IgD-negative memory B cell (primary cell): ENCODE results near the gene APOC3. TPM values are rescaled to one million over a fixed set of nuclear protein-coding genes. Genes with fewer than 3 reads are reported as not detected.

Source experiments
- H3K27ac Mint-ChIP-seq, 3 donors: one replicate each; pipeline ENCODE4 v1.8.0; 2020 to 2022; ENCODE audit warnings: mild to moderate bottlenecking in 3 of 3, mixed read lengths in 3 of 3, moderate library complexity in 1 of 3
- H3K27me3 Mint-ChIP-seq: one replicate; pipeline ENCODE4 v1.8.0; 2021; ENCODE audit warnings: mixed read lengths
- H3K36me3 Mint-ChIP-seq: one replicate; pipeline ENCODE4 v1.8.0; 2020; ENCODE audit warnings: mild to moderate bottlenecking, mixed read lengths
- H3K4me1 Mint-ChIP-seq, 3 donors: one replicate each; pipeline ENCODE4 v1.8.0; 2020 to 2022; ENCODE audit warnings: mixed read lengths in 3 of 3, mild to moderate bottlenecking in 1 of 3
- H3K4me3 Mint-ChIP-seq, 4 donors: one replicate each; pipeline ENCODE4 v1.8.0; 2020 to 2022; ENCODE audit warnings: mild to moderate bottlenecking in 4 of 4, mixed read lengths in 4 of 4, moderate library complexity in 3 of 4
- H3K9me3 Mint-ChIP-seq, 3 donors: one replicate each; pipeline ENCODE4 v1.8.0; 2020 to 2021; ENCODE audit warnings: mixed read lengths in 3 of 3, mild to moderate bottlenecking in 1 of 3
- polyA plus RNA-seq: library from polyadenylated mRNA; unstranded; fragments of 300-500 nt; fragmentation: Illumina TruSeq; gene quantifications from one replicate; pipeline ENCODE4 v1.2.3, GENCODE V29; 2021

APOC3 gene
- polyA plus RNA-seq, 1 donor from 2014 or later: not detected

DNA sequence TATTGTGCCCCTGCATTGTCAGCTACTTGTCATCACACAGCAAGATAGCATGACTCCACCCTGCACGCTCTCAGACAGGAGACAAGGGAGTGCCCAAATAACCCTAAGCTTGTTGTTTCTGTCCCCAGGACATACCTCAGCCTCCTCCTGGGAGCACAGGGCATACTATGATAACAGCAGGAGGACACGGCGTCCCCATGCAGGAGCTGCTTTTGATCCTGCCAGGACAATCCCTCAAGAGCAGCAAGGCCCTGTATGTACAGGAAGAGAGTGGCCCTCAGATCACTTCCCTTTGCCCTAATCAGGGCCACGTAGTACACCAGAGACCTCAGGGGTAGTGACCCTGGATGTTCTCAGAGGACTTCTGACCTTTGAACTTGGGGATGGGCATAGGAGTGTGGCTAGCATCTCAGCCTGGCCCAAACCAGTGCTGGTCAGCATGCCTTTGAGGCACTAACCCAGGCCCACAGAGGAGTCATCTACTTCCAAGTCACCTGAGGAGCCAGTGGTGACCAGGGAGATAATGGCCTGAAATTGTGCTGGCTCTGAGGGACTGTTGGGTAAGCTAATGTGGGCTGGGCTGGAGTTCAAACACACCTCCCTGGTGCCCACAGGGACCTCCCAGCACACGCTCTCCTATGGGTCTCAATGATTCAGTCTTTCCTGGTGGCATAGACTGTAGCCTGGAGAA lies 15.8 kb upstream of the APOC3 start:
- Mint-ChIP-seq H3K4me1 (no peaks in the 10 kb centered on the region), H3K27ac (peak overlapping the region in 1 of 3 donors; percentile 35), H3K4me3 (no peak overlapping the region), H3K36me3 (no peaks in the 10 kb centered on the region), H3K27me3 (peaks cover 2% of the 10 kb centered on the region), H3K9me3 (peaks cover 0 to 3% (median 0%) of the 10 kb centered on the region in 3 donors)

DNA sequence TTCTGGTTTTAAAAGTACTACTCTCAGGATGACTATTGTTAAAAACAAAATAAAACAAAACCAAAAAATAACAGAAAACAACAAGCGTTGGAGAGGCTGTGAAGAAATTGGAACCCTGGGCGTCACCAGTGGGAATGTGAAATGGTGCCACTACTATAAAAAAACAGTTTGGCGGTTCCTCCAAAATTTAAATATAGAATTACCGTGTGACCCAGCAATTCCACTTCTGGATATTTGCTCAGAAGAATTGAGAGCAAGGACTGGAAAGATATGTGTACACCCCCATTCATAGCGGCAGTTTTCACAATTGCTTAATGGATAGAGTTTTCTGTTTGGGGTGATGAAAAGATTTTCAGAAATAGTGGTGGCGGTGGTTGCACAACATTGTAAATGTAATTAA lies 15.2 kb upstream of the APOC3 start:
- Mint-ChIP-seq H3K4me3 (no peak overlapping the region), H3K27me3 (peaks cover 2% of the 10 kb centered on the region), H3K27ac (no peak overlapping the region), H3K4me1 (no peaks in the 10 kb centered on the region), H3K36me3 (no peaks in the 10 kb centered on the region), H3K9me3 (peaks cover 0 to 3% (median 0%) of the 10 kb centered on the region in 3 donors)

DNA sequence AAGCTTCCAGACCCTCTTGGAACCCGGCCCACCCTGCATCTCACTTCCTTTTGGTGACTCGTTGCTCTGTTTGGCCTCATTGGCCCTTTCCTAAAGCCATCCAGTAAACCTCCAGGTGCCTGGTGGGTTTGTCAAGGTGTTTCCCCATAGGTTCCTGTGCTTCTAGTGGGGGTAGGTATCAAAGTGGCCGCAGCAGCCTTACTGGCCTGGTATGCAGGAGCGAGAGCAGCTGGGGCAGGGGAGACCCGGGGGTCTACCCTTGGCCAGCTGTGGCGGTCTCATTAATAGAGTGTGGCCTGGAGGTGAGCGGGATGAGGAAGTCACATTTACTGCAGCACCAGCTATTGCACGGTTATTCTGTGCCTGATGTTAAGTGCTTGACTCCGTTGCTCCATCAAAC lies 10.7 kb upstream of the APOC3 start:
- Mint-ChIP-seq H3K4me1 (no peaks in the 10 kb centered on the region), H3K36me3 (no peaks in the 10 kb centered on the region), H3K27ac (no peak overlapping the region), H3K4me3 (no peak overlapping the region), H3K27me3 (no peaks in the 10 kb centered on the region), H3K9me3 (no peaks in the 10 kb centered on the region)

DNA sequence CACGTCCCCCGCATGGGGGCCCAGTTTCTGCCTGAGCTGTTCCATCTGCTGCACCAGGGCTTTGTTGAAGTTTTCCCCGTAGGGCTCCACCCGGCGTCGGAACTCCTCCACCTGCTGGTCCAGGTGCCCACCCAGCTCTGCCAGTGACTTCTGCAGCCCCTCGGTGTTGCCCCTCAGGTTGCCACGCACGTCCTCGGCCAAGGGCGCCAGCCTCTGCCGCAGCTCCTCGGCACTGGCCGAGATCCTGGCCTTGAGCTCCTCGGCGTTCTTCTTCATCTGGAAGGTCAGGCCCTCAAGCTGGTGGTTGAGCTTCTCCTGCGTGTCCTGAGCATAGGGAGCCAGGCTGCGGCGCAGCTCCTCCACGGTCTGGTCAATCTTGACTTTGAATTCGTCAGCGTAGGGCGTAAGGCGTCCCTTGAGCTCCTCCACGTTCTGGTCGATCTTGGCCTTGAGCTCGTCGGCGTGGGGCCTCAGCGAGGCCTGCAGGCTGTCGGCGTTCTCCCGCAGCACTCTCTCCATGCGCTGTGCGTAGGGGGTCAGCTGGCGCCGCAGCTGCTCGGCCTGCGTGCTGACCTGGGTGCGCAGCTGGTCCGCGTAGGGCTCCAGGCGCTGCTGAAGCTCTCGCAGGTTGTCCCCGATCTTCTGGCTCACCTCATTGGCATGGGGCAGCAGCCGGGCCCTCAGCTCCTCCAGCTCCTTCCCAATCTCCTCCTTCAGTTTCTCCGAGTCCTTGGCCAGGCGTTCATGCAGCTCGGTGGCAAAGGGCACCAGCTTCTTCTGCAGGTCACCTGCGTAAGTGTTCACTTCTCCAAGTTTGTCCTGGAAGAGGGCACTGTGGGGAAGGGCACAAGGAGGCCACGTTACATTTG lies 8.4 kb upstream of the APOC3 start:
- H3K4me1 Mint-ChIP-seq: no peaks in the 10 kb centered on the region
- no peaks in the 10 kb centered on the region for H3K36me3 Mint-ChIP-seq
- no peaks in the 10 kb centered on the region for H3K9me3 Mint-ChIP-seq
- H3K27me3 Mint-ChIP-seq: no peaks in the 10 kb centered on the region
- H3K4me3 Mint-ChIP-seq: no peak overlapping the region
- no peak overlapping the region for H3K27ac Mint-ChIP-seq

DNA sequence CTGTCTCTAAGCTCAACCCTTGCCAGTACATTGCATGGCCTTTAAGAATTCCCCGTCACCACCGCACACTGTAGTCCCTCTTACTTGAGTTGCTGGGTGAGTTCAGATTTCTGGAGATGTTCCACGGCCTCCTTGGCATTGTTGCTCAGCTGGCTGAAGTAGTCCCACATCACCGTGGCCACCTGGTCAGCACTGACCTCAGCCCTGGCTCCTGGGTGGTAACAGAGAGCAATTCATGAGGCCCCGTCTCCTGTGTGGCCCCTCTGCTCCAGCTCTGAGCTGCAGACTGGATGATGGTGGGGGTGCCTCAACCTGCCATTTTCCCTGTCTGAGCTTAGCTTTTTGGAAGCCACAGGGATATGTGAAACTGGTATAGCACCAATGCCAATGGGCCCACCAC lies 7.1 kb upstream of the APOC3 start:
- H3K27me3 Mint-ChIP-seq: peaks cover under 1% of the 10 kb centered on the region
- H3K36me3 Mint-ChIP-seq: no peaks in the 10 kb centered on the region
- no peak overlapping the region for H3K4me3 Mint-ChIP-seq
- H3K9me3 Mint-ChIP-seq: no peaks in the 10 kb centered on the region
- H3K27ac Mint-ChIP-seq: no peak overlapping the region
- no peaks in the 10 kb centered on the region for H3K4me1 Mint-ChIP-seq

DNA sequence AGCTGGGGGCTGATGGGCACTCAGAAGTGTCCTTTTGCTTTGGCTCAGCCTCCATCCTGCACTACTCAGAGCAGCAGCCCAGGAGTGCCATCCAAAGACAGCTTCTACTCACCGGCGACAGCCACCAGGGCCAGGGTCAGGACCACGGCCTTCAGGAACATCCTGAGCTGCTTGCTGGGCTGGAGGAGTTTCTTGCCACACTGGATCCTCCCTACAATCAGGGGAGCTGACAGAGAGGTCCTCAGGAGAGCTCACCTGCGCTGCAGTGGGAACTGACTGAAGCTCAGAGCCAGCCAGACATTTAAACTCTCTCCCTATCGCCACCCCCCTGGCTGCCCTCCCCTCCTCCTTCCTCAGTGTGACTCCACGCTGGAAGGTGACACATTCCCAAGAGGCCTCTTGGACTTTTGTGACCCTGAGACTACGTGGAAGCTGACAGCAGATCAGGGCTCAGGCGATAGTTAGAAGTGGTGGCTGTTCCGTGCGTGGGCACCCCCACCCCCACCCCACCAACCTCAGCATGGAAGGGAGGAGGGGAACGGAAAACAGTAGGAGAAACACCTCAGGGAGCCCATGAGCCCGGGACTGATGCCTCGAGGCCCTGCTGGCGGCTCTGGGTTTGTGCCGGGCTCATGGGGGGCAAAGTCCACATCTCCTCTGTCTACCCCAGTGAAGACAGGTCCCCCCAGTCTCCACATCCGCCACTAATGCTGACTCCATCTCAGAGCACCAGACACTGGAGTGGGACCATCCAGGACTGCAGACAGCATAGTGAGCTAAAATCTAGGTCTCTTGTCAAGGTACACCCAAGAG lies 6.5 kb upstream of the APOC3 start, which contains the start of gene APOA4:
Gene APOA4, minus strand, starts transcription at position 274 of the 813 bp plus-strand sequence. Its CDS starts 113 bp downstream, at position 161.
- peaks cover 2% of the 10 kb centered on the region for H3K27me3 Mint-ChIP-seq
- H3K4me3 Mint-ChIP-seq: no peak within 1 kb of the TSS
- no peaks in the 10 kb centered on the region for H3K9me3 Mint-ChIP-seq
- H3K36me3 Mint-ChIP-seq: no peaks in the 10 kb centered on the region
- no peak within 1 kb of the TSS for H3K27ac Mint-ChIP-seq
- no peaks in the 10 kb centered on the region for H3K4me1 Mint-ChIP-seq

DNA sequence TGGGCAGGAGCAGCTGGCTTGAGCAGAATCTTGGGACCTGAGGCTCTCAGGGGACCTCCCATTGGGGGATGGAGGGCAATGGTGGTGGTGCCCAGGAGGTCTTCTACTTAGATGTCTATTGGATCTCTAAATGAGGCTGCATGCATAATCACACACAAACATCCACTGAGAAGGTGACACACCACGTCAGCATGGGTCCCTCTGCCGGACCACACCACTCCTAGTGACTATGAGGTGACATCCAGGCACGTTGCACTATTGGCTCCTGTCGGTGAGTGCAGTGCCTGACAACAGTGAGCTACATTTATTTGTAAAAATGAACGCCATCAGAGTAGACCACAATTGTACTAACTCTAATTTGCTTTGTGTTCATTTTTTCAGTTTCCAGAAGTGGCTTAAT lies 4.3 kb upstream of the APOC3 start:
- H3K27me3 Mint-ChIP-seq: peaks cover 2% of the 10 kb centered on the region
- no peak overlapping the region for H3K4me3 Mint-ChIP-seq
- no peaks in the 10 kb centered on the region for H3K9me3 Mint-ChIP-seq
- no peak overlapping the region for H3K27ac Mint-ChIP-seq
- no peaks in the 10 kb centered on the region for H3K36me3 Mint-ChIP-seq
- no peaks in the 10 kb centered on the region for H3K4me1 Mint-ChIP-seq

DNA sequence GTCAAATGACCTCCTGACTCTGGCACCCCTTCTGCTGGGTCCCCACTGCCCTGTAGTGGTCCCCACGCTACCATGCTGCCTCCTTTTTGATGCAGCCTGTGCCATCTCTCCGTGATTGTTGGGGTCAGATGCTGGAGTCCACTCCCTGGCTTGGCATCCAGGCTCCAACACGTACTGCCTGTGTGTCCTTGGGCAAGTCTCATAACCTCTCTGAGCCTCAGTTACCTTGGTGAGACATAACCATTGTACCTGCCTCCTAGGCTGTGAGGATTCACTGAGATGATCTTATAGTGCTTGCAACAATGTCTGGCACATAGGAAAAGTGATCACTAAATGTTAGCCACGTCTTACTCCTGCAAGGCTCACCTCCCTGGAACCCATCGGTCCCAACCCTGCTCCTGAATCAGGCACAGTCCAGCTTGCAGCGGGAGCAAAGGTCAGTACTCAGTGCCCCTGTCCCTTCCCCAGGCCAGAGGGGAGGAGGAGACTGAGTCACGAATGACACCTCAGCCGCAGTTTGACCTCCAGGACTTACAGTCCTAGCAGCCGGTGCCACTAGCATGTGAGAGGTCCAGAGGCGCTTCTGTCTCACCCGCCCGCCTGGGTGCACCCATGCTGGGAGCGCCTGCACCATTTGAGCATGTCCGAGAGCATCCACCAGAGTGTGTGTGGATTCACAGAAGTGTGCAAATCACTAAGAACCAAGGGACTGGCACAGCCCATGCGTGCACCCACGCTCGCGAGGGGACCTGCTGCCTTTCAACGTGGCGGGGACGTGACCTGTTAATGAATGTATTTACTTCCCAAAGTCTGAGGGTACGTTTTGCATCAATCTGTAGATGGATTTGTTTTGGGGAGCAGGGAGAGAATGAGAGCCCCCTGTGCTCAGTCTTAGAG lies 3.6 kb upstream of the APOC3 start:
- H3K27me3 Mint-ChIP-seq: peaks cover 2% of the 10 kb centered on the region
- no peaks in the 10 kb centered on the region for H3K36me3 Mint-ChIP-seq
- H3K4me3 Mint-ChIP-seq: no peak overlapping the region
- no peaks in the 10 kb centered on the region for H3K4me1 Mint-ChIP-seq
- H3K27ac Mint-ChIP-seq: no peak overlapping the region
- no peaks in the 10 kb centered on the region for H3K9me3 Mint-ChIP-seq

DNA sequence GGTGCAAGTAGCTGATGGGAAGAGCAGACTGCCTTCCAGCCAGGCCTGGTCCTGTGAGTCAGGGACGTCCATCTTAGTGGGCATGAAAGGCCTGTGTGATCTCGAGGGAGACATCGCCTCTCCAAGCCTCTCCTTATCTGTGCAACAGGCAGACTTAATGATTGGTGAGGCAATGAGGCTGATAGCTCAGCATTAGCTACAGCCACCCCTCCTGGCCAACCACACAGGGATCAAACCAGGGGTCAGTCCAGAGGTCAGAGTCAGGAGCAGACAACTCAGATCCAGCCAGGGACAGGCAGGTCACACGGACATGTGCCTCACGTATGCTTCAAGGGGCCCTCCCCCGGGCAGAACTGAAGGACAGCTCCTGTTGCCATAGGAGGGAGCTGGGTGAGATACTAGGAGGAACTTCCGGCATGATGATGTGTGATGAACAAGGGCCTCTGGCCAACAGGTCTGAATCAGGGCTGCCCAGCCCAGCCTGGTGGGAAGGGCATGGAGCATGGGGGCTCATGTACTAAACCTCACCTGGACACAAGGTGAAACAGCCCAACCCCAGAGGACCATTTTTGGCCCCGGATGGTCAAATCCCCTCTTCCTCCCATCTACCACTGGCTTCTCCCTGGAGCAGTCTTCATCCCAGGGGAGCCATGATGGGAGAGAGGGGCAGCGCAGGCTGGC lies 2.8 kb upstream of the APOC3 start:
- no peak overlapping the region for H3K27ac Mint-ChIP-seq
- peaks cover 2% of the 10 kb centered on the region for H3K27me3 Mint-ChIP-seq
- H3K4me1 Mint-ChIP-seq: no peaks in the 10 kb centered on the region
- no peak overlapping the region for H3K4me3 Mint-ChIP-seq
- H3K36me3 Mint-ChIP-seq: no peaks in the 10 kb centered on the region
- no peaks in the 10 kb centered on the region for H3K9me3 Mint-ChIP-seq

DNA sequence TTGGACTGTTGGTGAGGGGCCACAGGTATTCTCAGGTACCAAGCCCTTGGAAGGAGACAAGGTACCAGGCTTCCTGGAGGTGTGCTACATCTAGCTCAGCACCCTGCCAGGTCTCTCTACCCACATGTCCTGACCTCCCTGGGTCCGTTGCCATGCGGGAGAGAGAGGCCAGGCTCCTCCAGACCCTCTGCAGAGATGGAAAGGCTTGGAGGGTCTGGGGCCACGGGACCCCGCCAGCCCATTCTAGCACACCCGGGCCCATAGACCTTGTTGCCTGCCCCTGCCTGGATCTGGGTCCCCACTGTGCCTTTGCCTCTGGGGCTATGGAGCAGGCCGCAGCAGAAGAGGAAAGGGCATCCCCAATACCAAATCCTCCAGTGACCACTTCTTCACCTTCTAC lies 2.2 kb upstream of the APOC3 start:
- H3K4me3 Mint-ChIP-seq: no peak overlapping the region
- H3K27ac Mint-ChIP-seq: no peak overlapping the region
- H3K4me1 Mint-ChIP-seq: no peaks in the 10 kb centered on the region
- H3K9me3 Mint-ChIP-seq: no peaks in the 10 kb centered on the region
- no peaks in the 10 kb centered on the region for H3K36me3 Mint-ChIP-seq
- H3K27me3 Mint-ChIP-seq: peaks cover 4% of the 10 kb centered on the region

DNA sequence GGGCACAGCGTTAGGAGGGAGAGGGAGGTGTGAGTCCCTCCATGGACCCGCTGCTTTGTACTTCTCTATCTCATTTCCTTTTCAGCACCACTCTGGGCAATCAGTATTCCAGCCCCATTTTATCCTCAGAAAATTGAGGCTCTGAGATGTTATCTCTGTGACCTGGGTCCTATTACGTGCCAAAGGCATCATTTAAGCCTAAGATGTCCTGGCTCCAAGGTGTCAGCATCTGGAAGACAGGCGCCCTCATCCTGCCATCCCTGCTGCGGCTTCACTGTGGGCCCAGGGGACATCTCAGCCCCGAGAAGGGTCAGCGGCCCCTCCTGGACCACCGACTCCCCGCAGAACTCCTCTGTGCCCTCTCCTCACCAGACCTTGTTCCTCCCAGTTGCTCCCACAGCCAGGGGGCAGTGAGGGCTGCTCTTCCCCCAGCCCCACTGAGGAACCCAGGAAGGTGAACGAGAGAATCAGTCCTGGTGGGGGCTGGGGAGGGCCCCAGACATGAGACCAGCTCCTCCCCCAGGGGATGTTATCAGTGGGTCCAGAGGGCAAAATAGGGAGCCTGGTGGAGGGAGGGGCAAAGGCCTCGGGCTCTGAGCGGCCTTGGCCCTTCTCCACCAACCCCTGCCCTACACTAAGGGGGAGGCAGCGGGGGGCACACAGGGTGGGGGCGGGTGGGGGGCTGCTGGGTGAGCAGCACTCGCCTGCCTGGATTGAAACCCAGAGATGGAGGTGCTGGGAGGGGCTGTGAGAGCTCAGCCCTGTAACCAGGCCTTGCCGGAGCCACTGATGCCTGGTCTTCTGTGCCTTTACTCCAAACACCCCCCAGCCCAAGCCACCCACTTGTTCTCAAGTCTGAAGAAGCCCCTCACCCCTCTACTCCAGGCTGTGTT lies 829 bp upstream of the APOC3 start:
- no peaks in the 10 kb centered on the region for H3K36me3 Mint-ChIP-seq

DNA sequence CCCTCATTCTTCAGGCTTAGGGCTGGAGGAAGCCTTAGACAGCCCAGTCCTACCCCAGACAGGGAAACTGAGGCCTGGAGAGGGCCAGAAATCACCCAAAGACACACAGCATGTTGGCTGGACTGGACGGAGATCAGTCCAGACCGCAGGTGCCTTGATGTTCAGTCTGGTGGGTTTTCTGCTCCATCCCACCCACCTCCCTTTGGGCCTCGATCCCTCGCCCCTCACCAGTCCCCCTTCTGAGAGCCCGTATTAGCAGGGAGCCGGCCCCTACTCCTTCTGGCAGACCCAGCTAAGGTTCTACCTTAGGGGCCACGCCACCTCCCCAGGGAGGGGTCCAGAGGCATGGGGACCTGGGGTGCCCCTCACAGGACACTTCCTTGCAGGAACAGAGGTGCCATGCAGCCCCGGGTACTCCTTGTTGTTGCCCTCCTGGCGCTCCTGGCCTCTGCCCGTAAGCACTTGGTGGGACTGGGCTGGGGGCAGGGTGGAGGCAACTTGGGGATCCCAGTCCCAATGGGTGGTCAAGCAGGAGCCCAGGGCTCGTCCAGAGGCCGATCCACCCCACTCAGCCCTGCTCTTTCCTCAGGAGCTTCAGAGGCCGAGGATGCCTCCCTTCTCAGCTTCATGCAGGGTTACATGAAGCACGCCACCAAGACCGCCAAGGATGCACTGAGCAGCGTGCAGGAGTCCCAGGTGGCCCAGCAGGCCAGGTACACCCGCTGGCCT lies 641 bp downstream of the APOC3 start:
- Mint-ChIP-seq H3K36me3 (no peaks in the 10 kb centered on the region), H3K9me3 (no peaks in the 10 kb centered on the region), H3K4me1 (peaks cover 4 to 6% (median 5%) of the 10 kb centered on the region in 3 donors), H3K27me3 (peaks cover 4% of the 10 kb centered on the region), H3K4me3 (no peak overlapping the region), H3K27ac (no peak overlapping the region)

More for the DNA sequence above, 829 bp upstream of the APOC3 start:
- Mint-ChIP-seq H3K9me3 (no peaks in the 10 kb centered on the region), H3K27ac (no peak overlapping the region), H3K4me1 (no peaks in the 10 kb centered on the region), H3K27me3 (peaks cover 4% of the 10 kb centered on the region), H3K4me3 (no peak overlapping the region)
